Transverse colon (tissue), 3 donors: ENCODE data around the gene CA12.

Experiments used
- CTCF ChIP-seq, 5 experiments: fragments of 200-600 bp in 3 of 5; fragments of 450-650 bp in 2 of 5; sonication (generic) in 3 of 5; IDR thresholded peaks; 1 replicate in 2 of 5; 2 replicates in 3 of 5; pipeline ENCODE4 v1.5.1; 2016 to 2017; ENCODE audit warnings: antibody characterized with exemption in 5 of 5, inconsistent platforms in 3 of 5, mild to moderate bottlenecking in 2 of 5, moderate library complexity in 1 of 5
- EP300 ChIP-seq: sonication (generic); formaldehyde crosslinking; IDR thresholded peaks from one replicate; pipeline ENCODE4 v1.6.1; 2017; ENCODE audit warnings: antibody characterized with exemption, low read depth
- POLR2A ChIP-seq: fragments of 450-650 bp; IDR thresholded peaks from one replicate; pipeline ENCODE4 v1.6.1; 2016; ENCODE audit warnings: antibody characterized with exemption, mild to moderate bottlenecking, moderate library complexity

- TF ChIP-seq CTCF (IDR thresholded peaks at IDR 0.05) (no peak), EP300 (no peak), POLR2A (no peak)
Measured at GRCh38 chr15:63363292-63363691, 18.4 kb downstream of the CA12 start.
